ENCODE results near the gene LIAS. TPM values are rescaled to one million over a fixed set of nuclear protein-coding genes. Genes with fewer than 3 reads are reported as not detected.

Gene LIAS
- total and polyA plus RNA-seq, 2 of the 13 experiments (the other 11 are each of a cell fraction or from before 2014, with no cell fraction given) = 16.0 to 16.6 TPM

GRCh38 chr4:39528061-39528465 lies 69.2 kb downstream of the LIAS start (continued):
- TF ChIP-seq, protein P1, sequence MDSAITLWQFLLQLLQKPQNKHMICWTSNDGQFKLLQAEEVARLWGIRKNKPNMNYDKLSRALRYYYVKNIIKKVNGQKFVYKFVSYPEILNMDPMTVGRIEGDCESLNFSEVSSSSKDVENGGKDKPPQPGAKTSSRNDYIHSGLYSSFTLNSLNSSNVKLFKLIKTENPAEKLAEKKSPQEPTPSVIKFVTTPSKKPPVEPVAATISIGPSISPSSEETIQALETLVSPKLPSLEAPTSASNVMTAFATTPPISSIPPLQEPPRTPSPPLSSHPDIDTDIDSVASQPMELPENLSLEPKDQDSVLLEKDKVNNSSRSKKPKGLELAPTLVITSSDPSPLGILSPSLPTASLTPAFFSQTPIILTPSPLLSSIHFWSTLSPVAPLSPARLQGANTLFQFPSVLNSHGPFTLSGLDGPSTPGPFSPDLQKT (CRISPR knock-in tag; IDR thresholded peaks at IDR 0.05; ENCODE audit: borderline replicate concordance) = no peak
- TF ChIP-seq SRSF9 (IDR thresholded peaks at IDR 0.05; ENCODE audit: borderline replicate concordance, insufficient read depth, low read depth, low read length, poor library complexity, severe bottlenecking) (no peak), ZFP36 (IDR thresholded peaks at IDR 0.05; ENCODE audit: borderline replicate concordance, low read depth, low read length, partially characterized antibody) (no peak), KDM2A (CRISPR knock-in tag; IDR thresholded peaks at IDR 0.05; ENCODE audit: borderline replicate concordance, low read depth) (0 out of 2 replicates have a peak, but pooled peaks have one; percentile 7), RXRA (CRISPR knock-in tag; IDR thresholded peaks at IDR 0.05) (peak; percentile 3; the same call in 1 of the 2 replicates), KDM1A (CRISPR knock-in tag; IDR thresholded peaks at IDR 0.05) (0 out of 2 replicates have a peak, but pooled peaks have one; percentile 5), ZNF441 (CRISPR knock-in tag; IDR thresholded peaks at IDR 0.05; ENCODE audit: borderline replicate concordance) (0 out of 2 replicates have a peak, but pooled peaks have one; percentile 1), MTF1 (CRISPR knock-in tag; IDR thresholded peaks at IDR 0.05) (0 out of 2 replicates have a peak, but pooled peaks have one; percentile 1), ZNF232 (CRISPR knock-in tag; IDR thresholded peaks at IDR 0.05; ENCODE audit: borderline replicate concordance) (0 out of 2 replicates have a peak, but pooled peaks have one; percentile 73), ZSCAN30 (CRISPR knock-in tag; IDR thresholded peaks at IDR 0.05) (0 out of 2 replicates have a peak, but pooled peaks have one; percentile 0), ZNF256 (CRISPR knock-in tag; conservative IDR thresholded peaks at IDR 0.05) (0 out of 2 replicates have a peak, but pooled peaks have one; percentile 13), AGO2 (optimal IDR thresholded peaks at IDR 0.05; ENCODE audit: low read depth, low read length) (peak; percentile 63), ZNF317 (CRISPR knock-in tag; IDR thresholded peaks at IDR 0.05) (peak; percentile 53; the same call in 1 of the 2 replicates), EED (CRISPR knock-in tag; IDR thresholded peaks at IDR 0.05) (peak; percentile 79), ZNF34 (CRISPR knock-in tag; IDR thresholded peaks at IDR 0.05; ENCODE audit: borderline replicate concordance) (0 out of 2 replicates have a peak, but pooled peaks have one; percentile 6), ATF5 (CRISPR knock-in tag; IDR thresholded peaks at IDR 0.05; ENCODE audit: low read depth) (0 out of 2 replicates have a peak, but pooled peaks have one; percentile 15), GPN1 (CRISPR knock-in tag; IDR thresholded peaks at IDR 0.05; ENCODE audit: borderline replicate concordance) (no peak), ETV6 (CRISPR knock-in tag; conservative IDR thresholded peaks at IDR 0.05) (no peak), NFKBIZ (CRISPR knock-in tag; IDR thresholded peaks at IDR 0.05) (no peak), ZNF790 (CRISPR knock-in tag; IDR thresholded peaks at IDR 0.05; ENCODE audit: borderline replicate concordance) (no peak; the same call in 1 of the 2 replicates)
- TF ChIP-seq, protein P2, sequence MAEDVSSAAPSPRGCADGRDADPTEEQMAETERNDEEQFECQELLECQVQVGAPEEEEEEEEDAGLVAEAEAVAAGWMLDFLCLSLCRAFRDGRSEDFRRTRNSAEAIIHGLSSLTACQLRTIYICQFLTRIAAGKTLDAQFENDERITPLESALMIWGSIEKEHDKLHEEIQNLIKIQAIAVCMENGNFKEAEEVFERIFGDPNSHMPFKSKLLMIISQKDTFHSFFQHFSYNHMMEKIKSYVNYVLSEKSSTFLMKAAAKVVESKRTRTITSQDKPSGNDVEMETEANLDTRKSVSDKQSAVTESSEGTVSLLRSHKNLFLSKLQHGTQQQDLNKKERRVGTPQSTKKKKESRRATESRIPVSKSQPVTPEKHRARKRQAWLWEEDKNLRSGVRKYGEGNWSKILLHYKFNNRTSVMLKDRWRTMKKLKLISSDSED (CRISPR knock-in tag; IDR thresholded peaks at IDR 0.05) = 0 out of 2 replicates have a peak, but pooled peaks have one; percentile 76
- TF ChIP-seq, protein P3, sequence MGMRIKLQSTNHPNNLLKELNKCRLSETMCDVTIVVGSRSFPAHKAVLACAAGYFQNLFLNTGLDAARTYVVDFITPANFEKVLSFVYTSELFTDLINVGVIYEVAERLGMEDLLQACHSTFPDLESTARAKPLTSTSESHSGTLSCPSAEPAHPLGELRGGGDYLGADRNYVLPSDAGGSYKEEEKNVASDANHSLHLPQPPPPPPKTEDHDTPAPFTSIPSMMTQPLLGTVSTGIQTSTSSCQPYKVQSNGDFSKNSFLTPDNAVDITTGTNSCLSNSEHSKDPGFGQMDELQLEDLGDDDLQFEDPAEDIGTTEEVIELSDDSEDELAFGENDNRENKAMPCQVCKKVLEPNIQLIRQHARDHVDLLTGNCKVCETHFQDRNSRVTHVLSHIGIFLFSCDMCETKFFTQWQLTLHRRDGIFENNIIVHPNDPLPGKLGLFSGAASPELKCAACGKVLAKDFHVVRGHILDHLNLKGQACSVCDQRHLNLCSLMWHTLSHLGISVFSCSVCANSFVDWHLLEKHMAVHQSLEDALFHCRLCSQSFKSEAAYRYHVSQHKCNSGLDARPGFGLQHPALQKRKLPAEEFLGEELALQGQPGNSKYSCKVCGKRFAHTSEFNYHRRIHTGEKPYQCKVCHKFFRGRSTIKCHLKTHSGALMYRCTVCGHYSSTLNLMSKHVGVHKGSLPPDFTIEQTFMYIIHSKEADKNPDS (CRISPR knock-in tag; IDR thresholded peaks at IDR 0.05) = no peak

Measured in HepG2 (cell line).